ENCODE results near the gene RFNG. TPM values are rescaled to one million over a fixed set of nuclear protein-coding genes. Genes with fewer than 3 reads are reported as not detected.

The RFNG gene
- polyA plus RNA-seq, 1 donor (not counting 4 experiments of a cell fraction or from before 2014, with no cell fraction given): 10.2 TPM

GRCh38 chr17:82065193-82065637, 13.6 kb upstream of the RFNG start:
- Histone ChIP-seq H2AFZ (ENCODE audit: control insufficient read depth, low read length) (peak overlapping the region; percentile 5), H3K9me3 (ENCODE audit: control insufficient read depth, low read depth, low read length) (no peaks in the 10 kb centered on the region), H3K27me3 (ENCODE audit: control insufficient read depth, extremely low read depth, insufficient read depth, low read length) (no peaks in the 10 kb centered on the region), H3K36me3 (ENCODE audit: control insufficient read depth in 2 of 2, extremely low read depth in 1 of 2, insufficient read depth in 2 of 2, low read length in 2 of 2) (peaks cover 16 to 17% of the 10 kb centered on the region in 2 experiments), H4K20me1 (ENCODE audit: control insufficient read depth, extremely low read depth, insufficient read depth, low read length) (peaks cover 9% of the 10 kb centered on the region), H3K27ac (ENCODE audit: control insufficient read depth, insufficient read depth, low read length) (peak overlapping the region; percentile 52), H3K4me3 (ENCODE audit: control insufficient read depth in 2 of 3, extremely low read depth in 1 of 3, insufficient read depth in 2 of 3, low read depth in 1 of 3, low read length in 3 of 3) (peak overlapping the region; percentile 78 to 84 (median 84)), H3K9ac (ENCODE audit: control insufficient read depth, extremely low read depth, insufficient read depth, low read length) (peak overlapping the region; percentile 83), H3K4me2 (ENCODE audit: control insufficient read depth, extremely low read depth, insufficient read depth, low read depth, low read length) (peak overlapping the region; percentile 93), H3K79me2 (ENCODE audit: control insufficient read depth, insufficient read depth, low read length) (peaks cover 20% of the 10 kb centered on the region), H3K4me1 (ENCODE audit: control insufficient read depth, extremely low read depth, insufficient read depth, low read length) (peaks cover 13% of the 10 kb centered on the region), H3K9me1 (ENCODE audit: control insufficient read depth, extremely low read depth, insufficient read depth, low read length) (no peaks in the 10 kb centered on the region)
- FAIRE-seq (no peak), DNase-seq (ENCODE audit: low read depth, low spot score) (no peak)
- dilution Hi-C loops (cut with MboI; ENCODE audit: extremely low pct_ligation_motif_present, low sequenced_read_pairs): no loop called here
- TF ChIP-seq CTCF (optimal IDR thresholded peaks at IDR 0.05 in 1 of 3, IDR thresholded peaks at IDR 0.05 in 1 of 3, conservative IDR thresholded peaks at IDR 0.05 in 1 of 3; ENCODE audit: extremely low read depth in 1 of 3, insufficient read depth in 2 of 3, low read length in 3 of 3): no peak
- TF ChIP-seq EZH2 (IDR thresholded peaks at IDR 0.05; ENCODE audit: low read length): no peak

DNA sequence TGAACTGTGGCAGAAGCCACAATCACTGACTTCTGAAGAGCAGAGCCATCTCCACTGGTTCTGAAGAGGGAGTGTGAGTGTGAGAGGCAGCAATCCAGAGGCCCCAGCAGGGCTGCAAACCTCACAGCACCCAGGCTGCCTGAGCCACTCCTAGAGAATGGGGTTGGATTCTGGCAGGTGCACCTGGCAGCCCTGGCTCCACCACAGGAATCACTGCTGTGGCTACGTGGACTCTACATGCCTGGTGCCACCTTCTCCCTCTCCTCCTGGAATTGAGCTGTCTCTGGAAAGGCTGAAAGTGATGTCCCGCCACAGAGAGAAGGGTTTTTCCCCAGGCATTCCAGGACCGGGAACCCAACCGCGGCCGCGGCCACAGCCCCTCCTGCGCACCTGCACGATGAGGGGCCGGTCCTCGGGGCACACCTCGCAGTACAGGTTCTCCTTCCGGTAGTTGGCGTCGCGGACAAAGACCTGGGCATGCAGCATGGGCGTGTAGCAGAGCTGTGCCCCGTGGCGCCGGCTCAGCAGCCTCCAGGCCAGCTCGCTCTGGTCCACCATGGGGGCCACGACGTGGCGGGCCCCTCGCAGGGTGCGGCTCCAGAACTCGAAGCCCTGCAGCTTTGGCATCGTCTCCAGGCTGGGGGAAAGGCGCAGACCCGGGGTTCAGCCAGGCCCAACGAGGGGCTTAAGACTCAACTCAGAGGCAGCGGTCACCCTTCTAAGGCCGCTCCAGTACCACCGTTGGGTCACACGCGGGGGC, 13.0 kb upstream of the RFNG start:
- peak overlapping the region; percentile 78 to 84 (median 84) for H3K4me3 ChIP-seq (ENCODE audit: control insufficient read depth in 2 of 3, extremely low read depth in 1 of 3, insufficient read depth in 2 of 3, low read depth in 1 of 3, low read length in 3 of 3)
- no peak overlapping the region for H2AFZ ChIP-seq (ENCODE audit: control insufficient read depth, low read length)
- peaks cover 20% of the 10 kb centered on the region for H3K79me2 ChIP-seq (ENCODE audit: control insufficient read depth, insufficient read depth, low read length)
- FAIRE-seq: no peak
- H3K4me2 ChIP-seq (ENCODE audit: control insufficient read depth, extremely low read depth, insufficient read depth, low read depth, low read length): peak overlapping the region; percentile 93
- H3K9ac ChIP-seq (ENCODE audit: control insufficient read depth, extremely low read depth, insufficient read depth, low read length): peak overlapping the region; percentile 83
- H3K9me1 ChIP-seq (ENCODE audit: control insufficient read depth, extremely low read depth, insufficient read depth, low read length): no peaks in the 10 kb centered on the region
- peak overlapping the region; percentile 52 for H3K27ac ChIP-seq (ENCODE audit: control insufficient read depth, insufficient read depth, low read length)
- peaks cover 9% of the 10 kb centered on the region for H4K20me1 ChIP-seq (ENCODE audit: control insufficient read depth, extremely low read depth, insufficient read depth, low read length)
- TF ChIP-seq EZH2 (IDR thresholded peaks at IDR 0.05; ENCODE audit: low read length) (no peak), CTCF (optimal IDR thresholded peaks at IDR 0.05 in 1 of 3, IDR thresholded peaks at IDR 0.05 in 1 of 3, conservative IDR thresholded peaks at IDR 0.05 in 1 of 3; ENCODE audit: extremely low read depth in 1 of 3, insufficient read depth in 2 of 3, low read length in 3 of 3) (peak in 1 of 3 experiments; percentile 4)
- peaks cover 13% of the 10 kb centered on the region for H3K4me1 ChIP-seq (ENCODE audit: control insufficient read depth, extremely low read depth, insufficient read depth, low read length)
- no peaks in the 10 kb centered on the region for H3K9me3 ChIP-seq (ENCODE audit: control insufficient read depth, low read depth, low read length)
- dilution Hi-C loops (cut with MboI; ENCODE audit: extremely low pct_ligation_motif_present, low sequenced_read_pairs): no loop called here
- no peak for DNase-seq (ENCODE audit: low read depth, low spot score)
- peaks cover 18 to 20% of the 10 kb centered on the region in 2 experiments for H3K36me3 ChIP-seq (ENCODE audit: control insufficient read depth in 2 of 2, extremely low read depth in 1 of 2, insufficient read depth in 2 of 2, low read length in 2 of 2)
- no peaks in the 10 kb centered on the region for H3K27me3 ChIP-seq (ENCODE audit: control insufficient read depth, extremely low read depth, insufficient read depth, low read length)

Measured in keratinocyte (primary cell).